Spinal cord (tissue), 10 donors: ENCODE measurements around the gene UNC13B. TPM values are rescaled to one million over a fixed set of nuclear protein-coding genes. Genes with fewer than 3 reads are reported as not detected.
A peak's percentile ranks its signal among the peaks of the same experiment; 100 is the strongest.
"Not testable (repeated sequence)": the region's sequence is repeated elsewhere in the genome, so short reads cannot be mapped to it uniquely, and the experiment has no call there.

Experiments
- DNase-seq, 6 donors: peaks; one replicate each; pipeline versions ENCODE4 v3.0.0 to v3.0.0-alpha.2; 2013 to 2015; ENCODE audit warnings: low spot score in 6 of 6, low read depth in 4 of 6
- H3K27ac ChIP-seq: one replicate; pipeline ENCODE4 v1.5.1; 2013; ENCODE audit warnings: low read depth, low read length, control low read depth
- H3K27me3 ChIP-seq: one replicate; pipeline ENCODE4 v1.6.1; 2013; ENCODE audit warnings: low read length; ENCODE audit not compliant: control insufficient read depth, insufficient read depth
- H3K36me3 ChIP-seq: one replicate; pipeline ENCODE4 v1.6.1; 2013; ENCODE audit warnings: low read length; ENCODE audit not compliant: control insufficient read depth, insufficient read depth
- H3K4me1 ChIP-seq: one replicate; pipeline ENCODE4 v1.6.1; 2013; ENCODE audit warnings: low read length; ENCODE audit not compliant: control insufficient read depth, insufficient read depth
- H3K4me3 ChIP-seq: one replicate; pipeline ENCODE4 v1.5.1; 2013; ENCODE audit warnings: low read depth, low read length, control low read depth
- H3K9me3 ChIP-seq: one replicate; pipeline ENCODE4 v1.6.1; 2013; ENCODE audit warnings: low read length; ENCODE audit not compliant: control insufficient read depth, insufficient read depth
- WGBS: methylation state at CpG from one replicate; pipeline ENCODE4 v1.1.5; 2013; ENCODE audit warnings: missing lambda C conversion rate; ENCODE audit not compliant: insufficient coverage; 5-methylcytosine and 5-hydroxymethylcytosine counted together
- polyA plus RNA-seq, 2 donors: library from polyadenylated mRNA; unstranded; fragments of 120-200 nt; gene quantifications; one replicate each; pipeline ENCODE4 v1.2.1, GENCODE V29; 2013; ENCODE audit not compliant: insufficient read length in 2 of 2
- total RNA-seq, 2 donors: library from RNA; depleted of rRNA in 1 of 2; stranded (reverse); fragments of 120-200 nt in 1 of 2; fragments of >200 nt in 1 of 2; gene quantifications; one replicate each; pipeline versions ENCODE4 v1.2.3 to v1.2.4, GENCODE V29; 2013 to 2014
- donor health status: healthy.

The UNC13B gene
- total and polyA plus RNA-seq, 4 donors = 20.2 to 37.9 (median 24.9) TPM

DNA sequence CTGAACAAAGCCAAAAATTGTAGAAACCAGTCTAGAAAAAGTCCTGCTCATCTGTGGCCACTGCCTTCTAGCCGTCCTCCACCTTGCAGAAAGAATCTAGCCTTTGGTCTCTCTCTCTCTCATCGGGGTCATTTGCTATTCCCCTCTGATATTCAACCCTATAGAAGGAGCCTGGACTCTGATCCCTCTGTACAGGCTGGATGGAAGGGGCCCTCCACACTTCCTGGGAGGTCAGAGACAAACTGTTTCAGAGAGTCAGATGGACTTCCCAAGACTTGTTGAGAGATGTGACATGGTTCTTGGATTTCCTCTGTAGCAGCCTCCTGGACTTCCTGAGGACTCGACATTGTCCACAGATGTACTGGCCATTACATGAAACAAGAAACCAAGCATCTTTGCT, 243.1 kb downstream of the UNC13B start:
- Histone ChIP-seq H3K4me1 (peaks cover 3% of the 10 kb centered on the region), H3K27me3 (no peaks in the 10 kb centered on the region), H3K36me3 (peaks cover 17% of the 10 kb centered on the region), H3K27ac (no peak overlapping the region), H3K4me3 (no peak overlapping the region), H3K9me3 (no peaks in the 10 kb centered on the region)
- DNase-seq = no peak
- 95% methylated on average over 2 of the region's 3 CpGs for WGBS

DNA sequence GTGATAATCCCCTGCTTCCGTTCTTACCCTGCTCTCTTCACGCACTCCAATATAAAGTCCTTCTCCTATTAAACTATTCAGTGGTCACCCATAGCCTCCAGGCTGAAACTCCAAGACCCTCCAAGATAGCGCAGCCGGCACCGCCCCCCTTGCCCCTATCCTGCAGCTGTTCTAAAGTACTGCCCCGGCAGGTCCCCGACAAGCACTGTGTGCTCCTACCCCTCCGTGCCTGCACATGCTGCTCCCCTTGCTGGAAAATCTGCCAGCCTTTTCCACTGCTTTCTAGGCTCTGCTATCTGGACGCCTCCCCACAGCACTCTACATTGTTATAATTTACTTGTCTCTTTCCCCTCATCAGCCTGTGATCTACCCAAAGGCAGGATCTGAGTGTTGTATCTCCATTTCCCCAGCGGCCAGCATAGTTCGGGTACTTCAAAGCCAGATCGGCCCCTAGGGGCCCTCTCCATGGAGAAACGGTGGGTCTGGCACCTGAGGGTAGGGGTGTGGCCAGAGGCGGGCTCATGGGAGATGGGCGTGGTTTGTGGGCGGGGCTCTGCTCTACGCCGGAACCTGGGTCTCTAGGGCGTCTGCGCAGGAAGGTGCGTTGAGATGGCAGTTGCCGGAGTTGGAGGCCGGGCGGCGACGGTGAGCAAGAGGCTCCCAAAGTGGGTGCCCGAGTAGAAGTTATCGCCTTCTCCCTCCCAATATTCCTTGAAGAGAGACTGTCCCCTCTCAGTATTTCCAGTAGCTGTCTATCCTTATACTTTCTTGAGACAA, 244.6 kb downstream of the UNC13B start:
- Histone ChIP-seq H3K4me1 (peaks cover 3% of the 10 kb centered on the region), H3K36me3 (peaks cover 12% of the 10 kb centered on the region), H3K4me3 (no peak overlapping the region), H3K27ac (no peak overlapping the region), H3K27me3 (no peaks in the 10 kb centered on the region), H3K9me3 (no peaks in the 10 kb centered on the region)
- WGBS = 20% methylated on average over 21 of the region's 28 CpGs
- DNase-seq = peak in 2 of 6 donors; percentile 36 to 50

DNA sequence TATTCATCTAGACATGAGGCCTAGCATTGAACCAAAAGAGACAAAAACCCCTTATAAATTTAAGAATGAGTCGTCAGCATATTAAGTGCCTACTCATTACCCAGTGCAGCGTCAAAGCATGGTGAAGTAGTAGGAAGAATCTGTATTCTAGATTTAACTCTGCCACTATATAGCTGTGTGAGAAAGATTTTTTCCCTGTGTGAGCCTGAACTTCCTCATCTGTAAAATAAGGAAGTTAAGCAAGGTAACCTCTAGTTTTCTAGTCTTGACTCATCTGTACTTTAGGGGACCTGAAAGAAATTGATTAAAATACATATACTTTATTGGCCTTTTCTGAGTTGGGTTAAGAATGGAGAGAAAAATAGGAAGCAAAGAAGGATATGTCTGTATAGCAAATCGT, 246.0 kb downstream of the UNC13B start:
- Histone ChIP-seq H3K36me3 (peaks cover 9% of the 10 kb centered on the region), H3K27me3 (no peaks in the 10 kb centered on the region), H3K4me1 (peaks cover 3% of the 10 kb centered on the region), H3K27ac (no peak overlapping the region), H3K4me3 (no peak overlapping the region), H3K9me3 (no peaks in the 10 kb centered on the region)
- WGBS = no CpG with 5 or more reads among the region's 3 CpGs
- DNase-seq = no peak

DNA sequence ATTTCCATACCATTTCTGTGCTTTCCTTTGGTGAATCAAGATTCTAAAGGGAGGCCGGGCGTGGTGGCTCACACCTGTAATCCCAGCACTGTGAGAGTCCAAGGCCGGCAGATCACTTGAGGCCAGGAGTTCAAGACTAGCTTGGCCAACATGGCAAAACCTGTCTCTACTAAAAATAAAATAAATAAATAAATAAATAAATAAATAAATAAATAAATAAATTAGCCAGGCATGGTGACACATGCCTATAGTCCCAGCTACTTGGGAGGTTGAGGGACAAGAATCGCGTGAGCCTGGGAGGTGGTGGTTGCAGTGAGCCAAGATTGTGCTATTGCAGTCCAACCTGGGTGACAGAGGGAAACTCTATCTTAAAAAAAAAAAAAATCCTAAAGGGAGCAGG, 247.6 kb downstream of the UNC13B start:
- H3K4me1 ChIP-seq, DNase-seq, H3K9me3 ChIP-seq, H3K27me3 ChIP-seq, H3K36me3 ChIP-seq, H3K4me3 ChIP-seq, H3K27ac ChIP-seq: not testable (repeated sequence)
- 100% methylated on average over 2 of the region's 5 CpGs for WGBS

DNA sequence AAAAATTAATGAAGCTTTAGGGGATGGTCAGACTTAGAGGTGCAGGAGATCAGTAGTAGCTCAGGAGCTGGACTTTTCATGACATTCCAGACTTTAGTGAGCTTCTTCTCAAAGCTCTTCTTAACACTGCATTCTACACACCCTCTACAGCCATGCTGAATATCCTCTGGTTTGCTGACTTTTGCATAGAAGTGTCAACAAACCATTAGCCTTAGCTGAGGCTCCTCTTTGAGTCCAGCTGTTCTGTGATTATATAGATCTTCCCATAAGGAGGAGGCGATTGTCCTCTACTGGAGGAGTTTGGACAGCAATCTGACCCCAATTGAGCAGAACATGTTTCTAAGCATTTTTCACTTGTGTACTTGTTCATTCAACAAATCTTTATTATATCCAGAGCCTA, 253.1 kb downstream of the UNC13B start:
- no peak for DNase-seq
- Histone ChIP-seq H3K27me3 (no peaks in the 10 kb centered on the region), H3K36me3 (no peaks in the 10 kb centered on the region), H3K4me1 (no peaks in the 10 kb centered on the region), H3K27ac (no peak overlapping the region), H3K4me3 (no peak overlapping the region), H3K9me3 (no peaks in the 10 kb centered on the region)
- no CpG with 5 or more reads among the region's 1 CpG for WGBS

GRCh38 chr9:35415402-35416097, 253.7 kb downstream of the UNC13B start:
- Histone ChIP-seq H3K4me1 (no peaks in the 10 kb centered on the region), H3K36me3 (no peaks in the 10 kb centered on the region), H3K27ac (no peak overlapping the region), H3K27me3 (no peaks in the 10 kb centered on the region), H3K4me3 (no peak overlapping the region), H3K9me3 (no peaks in the 10 kb centered on the region)
- 75% methylated on average over 6 of the region's 6 CpGs for WGBS
- no peak for DNase-seq

DNA sequence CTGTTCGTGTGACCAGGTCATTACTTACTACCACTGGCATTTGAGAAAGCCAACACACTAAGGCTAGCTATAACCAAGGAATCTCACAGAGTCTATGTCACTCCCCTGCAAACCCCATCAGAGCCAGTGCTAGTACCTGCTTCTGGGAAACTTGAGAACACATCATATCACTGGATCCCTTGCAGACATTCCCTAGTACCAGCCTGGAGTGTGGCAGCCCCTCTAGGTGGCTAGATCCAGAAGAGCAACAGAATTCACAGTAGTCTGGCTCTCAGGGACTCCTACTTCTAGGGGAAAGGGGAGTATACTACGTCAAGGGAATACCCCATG, 254.3 kb downstream of the UNC13B start:
- H3K9me3 ChIP-seq = no peaks in the 10 kb centered on the region
- no peaks in the 10 kb centered on the region for H3K27me3 ChIP-seq
- DNase-seq = no peak
- H3K4me3 ChIP-seq = no peak overlapping the region
- H3K36me3 ChIP-seq = no peaks in the 10 kb centered on the region
- no peaks in the 10 kb centered on the region for H3K4me1 ChIP-seq
- H3K27ac ChIP-seq = no peak overlapping the region
- 72% methylated on average over 2 of the region's 2 CpGs for WGBS

DNA sequence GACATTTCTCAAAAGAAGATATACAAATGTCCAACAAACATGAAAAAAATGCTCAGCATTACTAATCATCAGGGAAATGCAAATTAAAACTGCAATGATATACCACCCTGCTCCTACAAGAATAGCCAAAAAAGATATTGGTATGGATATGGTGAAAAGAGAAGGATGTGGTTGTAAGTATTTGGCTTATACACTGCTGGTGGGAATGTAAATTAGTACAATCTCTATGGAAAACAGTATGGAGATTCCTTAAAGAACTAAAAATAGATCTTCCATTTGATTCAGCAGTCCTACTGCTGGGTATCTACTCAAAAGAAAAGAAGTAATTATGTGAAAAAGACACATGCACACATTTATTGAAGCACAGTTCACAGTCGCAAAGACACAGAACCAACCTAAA, 260.5 kb downstream of the UNC13B start:
- no peaks in the 10 kb centered on the region for H3K4me1 ChIP-seq
- no peak for DNase-seq
- no peaks in the 10 kb centered on the region for H3K9me3 ChIP-seq
- H3K36me3 ChIP-seq = no peaks in the 10 kb centered on the region
- WGBS = no CpG with 5 or more reads among the region's 1 CpG
- no peaks in the 10 kb centered on the region for H3K27me3 ChIP-seq
- no peak overlapping the region for H3K27ac ChIP-seq
- no peak overlapping the region for H3K4me3 ChIP-seq

GRCh38 chr9:35422753-35423152, 260.9 kb downstream of the UNC13B start:
- Histone ChIP-seq H3K27me3 (no peaks in the 10 kb centered on the region), H3K36me3 (no peaks in the 10 kb centered on the region), H3K9me3 (no peaks in the 10 kb centered on the region), H3K27ac (no peak overlapping the region), H3K4me3 (no peak overlapping the region), H3K4me1 (no peaks in the 10 kb centered on the region)
- WGBS = no CpG with 5 or more reads among the region's 2 CpGs
- no peak for DNase-seq

- no CpG with 5 or more reads among the region's 2 CpGs for WGBS
- no peaks in the 10 kb centered on the region for H3K27me3 ChIP-seq
- H3K27ac ChIP-seq = no peak overlapping the region
- no peaks in the 10 kb centered on the region for H3K9me3 ChIP-seq
- H3K4me1 ChIP-seq = no peaks in the 10 kb centered on the region
- H3K36me3 ChIP-seq = no peaks in the 10 kb centered on the region
- DNase-seq = no peak
- no peak overlapping the region for H3K4me3 ChIP-seq
These were observed 261.7 kb downstream of the UNC13B start for GRCh38 chr9:35423499-35423898.
